Fibroblast of the conjunctiva (primary cell): ENCODE data around the gene MICALL2.

Experiments
- DNase-seq: peaks from one replicate; pipeline ENCODE4 v3.0.0-alpha.2; 2010; ENCODE audit warnings: low read depth

Gene MICALL2

DNA sequence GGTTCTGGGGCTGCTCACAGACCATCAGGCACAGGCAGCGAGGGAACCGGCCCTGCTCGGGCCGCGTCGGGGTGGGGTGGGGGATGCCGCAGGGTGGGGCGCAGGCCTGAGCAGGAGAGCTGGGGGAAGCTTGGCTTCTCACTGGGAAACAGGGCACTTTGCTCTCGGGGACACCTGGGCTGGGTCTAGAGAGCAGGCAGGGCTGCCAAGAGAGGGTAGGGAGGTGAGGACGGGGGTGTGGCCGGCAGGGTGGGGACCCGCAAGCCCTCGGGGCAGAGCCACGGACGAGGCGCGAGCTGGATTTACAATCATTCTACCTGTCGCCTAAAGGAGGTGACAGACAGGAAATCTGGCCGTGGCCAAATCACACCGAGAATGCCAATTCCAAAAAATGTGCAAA, 33.9 kb upstream of the MICALL2 start:
- DNase-seq, result no peak

DNA sequence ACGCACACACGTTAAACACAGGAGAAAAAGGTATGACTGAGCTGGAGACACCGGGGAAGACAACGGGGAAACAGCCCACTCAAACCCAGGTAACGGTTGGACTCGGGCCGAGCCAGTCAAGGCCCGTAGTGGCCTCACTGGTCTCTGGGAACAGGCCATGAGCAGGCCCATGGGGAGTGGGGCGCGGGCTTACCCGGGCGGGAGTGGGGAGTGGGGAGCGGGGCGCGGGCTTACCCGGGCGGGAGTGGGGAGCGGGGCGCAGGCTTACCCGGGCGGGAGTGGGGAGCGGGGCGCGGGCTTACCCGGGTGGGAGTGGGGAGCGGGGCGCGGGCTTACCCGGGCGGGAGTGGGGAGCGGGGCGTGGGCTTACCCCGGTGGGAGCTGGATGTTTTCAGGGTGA, 33.4 kb upstream of the MICALL2 start:
- DNase-seq, result no peak

DNA sequence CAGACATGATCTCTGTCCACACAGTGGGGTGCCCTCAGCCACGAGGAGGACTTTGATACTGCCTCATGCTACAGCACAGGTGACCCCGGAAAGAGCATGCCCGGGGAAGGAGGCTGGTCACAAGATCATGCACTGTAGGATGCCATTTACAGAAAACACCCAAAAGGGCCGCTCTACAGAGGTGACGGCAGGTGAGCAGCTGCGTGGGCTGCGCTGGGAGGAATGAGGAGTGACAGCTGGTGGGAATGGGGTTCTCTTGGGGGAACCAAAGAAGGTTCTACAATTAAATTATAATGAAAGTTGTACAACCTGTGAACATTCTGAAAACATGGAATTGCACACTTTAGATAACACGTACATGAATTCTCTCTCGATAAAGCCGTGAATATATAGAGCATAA, 33.0 kb upstream of the MICALL2 start:
- no peak for DNase-seq

DNA sequence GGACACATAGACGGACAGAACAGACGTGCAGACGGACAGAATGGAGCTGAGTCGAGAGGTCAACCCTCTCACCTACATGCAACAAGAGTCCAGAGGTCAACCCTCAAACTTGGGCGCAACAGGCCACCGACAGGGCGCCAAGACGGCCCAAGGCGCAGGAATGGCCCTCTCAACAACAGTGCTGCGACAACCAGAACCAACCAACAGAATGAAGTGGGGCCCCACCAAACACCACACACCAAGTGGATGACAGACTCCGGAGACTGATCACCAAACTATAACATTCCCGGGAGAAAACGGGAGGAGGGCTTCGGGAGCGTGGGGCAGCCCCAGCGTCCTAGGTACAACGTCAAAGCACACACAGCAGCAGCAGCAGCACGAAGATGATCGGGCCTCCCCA, 31.6 kb upstream of the MICALL2 start:
- no peak for DNase-seq

DNA sequence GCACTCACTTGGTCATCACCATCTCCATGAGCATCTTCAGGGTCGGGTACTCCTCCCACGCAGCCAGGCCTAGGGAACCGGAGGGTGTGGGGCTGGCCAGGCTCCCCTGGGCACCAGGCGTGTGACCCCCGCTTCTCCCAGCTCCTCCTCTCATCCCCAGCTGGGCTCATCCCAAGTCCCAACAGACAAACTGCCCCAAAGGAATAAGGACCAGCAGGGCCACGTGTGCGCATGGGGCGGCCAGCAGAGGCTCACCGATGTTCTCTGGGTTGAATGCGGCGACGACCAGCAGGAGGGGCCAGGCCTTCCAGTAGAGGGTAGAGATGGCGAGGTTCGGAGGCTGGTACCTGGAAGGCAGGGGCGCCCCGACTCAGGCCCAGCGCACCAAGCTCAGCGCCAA, 30.1 kb upstream of the MICALL2 start:
- DNase-seq, result no peak

DNA sequence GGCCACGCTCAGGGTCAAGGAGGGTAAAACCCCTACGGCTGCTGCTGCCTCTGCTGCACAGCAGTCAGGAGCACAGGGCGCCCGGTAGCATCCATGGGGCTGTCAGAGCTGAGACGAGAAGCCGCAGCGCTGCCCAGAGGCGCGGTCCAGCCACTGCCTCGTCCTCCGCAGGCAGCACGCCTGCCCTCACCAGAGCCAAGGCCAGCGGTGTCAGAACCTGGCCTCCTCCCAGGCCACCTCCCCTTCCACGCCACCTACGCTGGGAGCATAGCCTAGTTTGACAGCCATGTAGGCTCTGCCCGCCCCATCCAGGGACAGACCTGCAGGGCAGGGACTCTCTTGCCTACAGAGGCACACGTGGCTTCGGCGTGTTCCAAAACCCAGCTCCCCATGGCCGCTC, 28.7 kb upstream of the MICALL2 start:
- no peak for DNase-seq

DNA sequence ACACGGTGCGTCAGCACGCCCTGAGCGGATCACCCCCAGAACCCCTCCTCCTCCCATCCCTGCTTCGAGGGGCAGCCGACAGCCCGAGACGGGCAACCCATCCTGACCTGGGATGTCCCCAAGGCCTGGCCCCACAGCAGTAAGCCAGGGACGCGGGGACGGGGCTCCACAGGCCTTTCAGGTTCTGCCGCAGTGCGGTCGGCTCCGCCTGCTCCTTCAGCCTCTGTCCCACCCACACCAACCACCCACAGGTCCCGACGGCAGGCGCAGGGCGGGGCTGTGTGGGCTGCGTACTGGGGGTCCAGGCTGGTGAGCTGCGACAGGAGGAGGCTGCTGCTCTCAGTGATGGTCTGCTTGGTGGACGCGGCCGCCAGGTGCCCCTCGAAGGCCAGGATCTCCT, 28.2 kb upstream of the MICALL2 start:
- DNase-seq, result no peak

DNA sequence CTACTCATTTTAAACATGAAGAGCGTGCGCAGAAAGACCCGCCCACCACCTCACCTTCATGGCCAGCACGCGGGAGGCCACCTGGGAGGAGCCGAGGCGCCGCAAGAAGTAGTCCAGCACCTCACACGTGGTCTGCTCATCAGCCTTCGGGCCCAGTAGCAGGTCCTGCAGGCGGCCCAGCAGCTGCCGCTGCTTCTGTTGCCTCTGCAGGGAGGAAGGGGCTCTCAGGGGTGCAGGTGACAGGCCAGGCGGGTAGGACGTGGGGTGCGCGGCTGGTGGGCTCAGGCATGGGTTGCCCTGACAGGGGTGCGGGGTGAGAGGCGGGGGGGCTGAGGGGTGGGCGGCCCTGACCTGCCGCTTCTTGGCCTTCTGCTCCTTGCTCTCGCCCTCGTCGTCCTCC, 27.3 kb upstream of the MICALL2 start:
- DNase-seq, result no peak

DNA sequence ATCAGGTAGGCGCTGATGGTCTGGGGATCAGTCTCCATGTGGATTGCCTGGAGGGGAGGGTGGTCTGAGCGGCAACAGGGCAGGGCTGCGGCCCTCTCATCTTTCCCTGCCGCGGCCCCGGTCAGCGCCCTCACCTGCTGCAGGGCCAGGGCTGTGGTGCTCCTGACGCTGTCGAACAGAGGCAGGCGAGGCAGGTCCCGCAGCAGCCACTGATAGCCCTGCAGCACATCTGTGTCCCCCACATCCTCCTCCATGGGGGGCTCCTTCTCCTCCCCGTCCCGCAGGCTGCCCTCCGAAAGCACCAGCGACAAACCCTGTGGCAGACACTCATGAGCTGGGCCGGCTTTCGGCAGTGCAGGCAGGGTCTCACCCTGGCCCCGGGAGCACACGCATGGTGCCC, 25.9 kb upstream of the MICALL2 start:
- no peak for DNase-seq

DNA sequence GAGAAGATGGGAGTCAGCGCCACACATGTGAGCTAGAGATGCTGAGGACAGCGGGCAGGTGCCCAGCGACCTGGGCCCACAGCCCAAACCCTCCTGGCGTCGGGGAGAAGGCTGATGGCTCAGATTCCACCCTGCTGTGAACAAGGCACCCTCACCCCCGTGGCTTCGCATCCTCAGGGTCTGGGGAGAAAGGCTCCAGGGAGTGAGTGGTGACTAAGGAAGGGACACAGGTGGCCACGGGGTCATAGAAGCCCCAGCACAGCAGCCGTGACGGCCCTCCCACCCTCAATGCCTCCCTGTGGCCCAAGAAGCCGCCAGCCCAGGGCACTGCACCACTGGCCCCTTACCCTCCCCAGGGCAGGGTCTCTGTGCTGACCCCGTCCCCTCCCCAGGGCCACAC, 25.3 kb upstream of the MICALL2 start:
- no peak for DNase-seq

DNA sequence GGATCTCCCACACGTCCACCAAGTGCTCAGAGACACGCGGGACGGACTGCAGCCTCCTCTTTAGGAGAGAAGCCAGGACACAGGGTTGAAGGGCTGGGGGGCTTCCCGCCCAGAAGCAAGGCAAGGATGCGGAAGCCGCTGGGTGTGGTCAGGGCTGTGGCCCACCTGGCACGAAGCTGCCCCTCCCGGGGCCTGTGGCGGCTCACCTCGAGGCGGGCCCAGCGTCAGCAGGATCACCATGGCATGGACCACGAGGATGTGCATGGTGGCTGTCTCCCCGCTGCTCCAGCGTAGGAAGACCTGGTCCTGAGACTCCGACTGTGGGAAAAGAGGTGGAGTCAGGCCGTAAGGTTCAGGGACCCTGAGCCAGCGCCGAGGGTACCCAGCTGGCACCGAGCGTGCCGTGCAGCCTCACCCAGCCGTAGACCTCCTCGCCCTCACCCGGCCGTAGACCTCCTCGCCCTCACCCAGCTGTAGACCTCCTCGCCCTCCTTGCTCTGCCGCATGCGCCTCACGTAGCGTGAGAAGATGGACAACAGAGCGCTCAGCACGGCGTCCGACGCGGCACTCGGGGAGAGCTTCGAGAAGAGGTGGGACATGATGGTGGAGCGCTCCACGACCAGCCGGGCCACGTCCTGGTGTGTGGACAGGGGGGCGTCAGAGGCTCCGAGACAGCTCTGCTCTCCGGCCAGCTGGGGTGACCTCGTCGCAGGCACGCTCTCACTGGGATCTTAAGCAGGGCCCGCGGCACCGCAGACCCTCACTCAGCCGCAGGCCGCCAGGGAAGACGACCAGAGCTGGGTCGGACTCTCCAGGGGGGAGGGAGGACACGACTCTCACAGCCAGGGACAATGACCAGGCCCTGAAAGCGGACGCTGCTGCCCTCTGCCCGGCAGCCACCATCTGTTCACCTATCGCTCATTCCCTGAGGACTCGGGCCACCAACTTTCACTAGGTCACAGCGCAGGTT, 24.6 kb upstream of the MICALL2 start:
- DNase-seq, result no peak

DNA sequence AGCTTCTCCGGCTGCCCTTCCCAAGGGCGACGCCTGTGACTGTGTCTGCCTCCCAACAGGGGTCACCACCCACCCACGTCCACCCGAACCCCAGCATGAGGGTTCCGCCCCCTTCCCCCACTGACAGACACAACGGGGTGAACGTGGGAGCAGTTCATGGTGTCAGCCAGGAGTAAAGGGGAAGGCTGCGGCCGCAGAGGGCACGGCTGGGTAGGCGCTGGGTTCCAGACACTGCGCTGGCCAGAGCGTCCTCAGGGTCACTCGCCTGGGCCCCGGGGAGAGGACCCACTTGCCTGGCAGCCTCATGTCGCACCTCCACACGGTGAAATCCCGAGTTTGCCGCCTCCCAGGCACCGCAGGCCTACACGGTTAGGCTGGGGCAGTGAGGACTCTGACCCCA, 23.8 kb upstream of the MICALL2 start:
- no peak for DNase-seq

DNA sequence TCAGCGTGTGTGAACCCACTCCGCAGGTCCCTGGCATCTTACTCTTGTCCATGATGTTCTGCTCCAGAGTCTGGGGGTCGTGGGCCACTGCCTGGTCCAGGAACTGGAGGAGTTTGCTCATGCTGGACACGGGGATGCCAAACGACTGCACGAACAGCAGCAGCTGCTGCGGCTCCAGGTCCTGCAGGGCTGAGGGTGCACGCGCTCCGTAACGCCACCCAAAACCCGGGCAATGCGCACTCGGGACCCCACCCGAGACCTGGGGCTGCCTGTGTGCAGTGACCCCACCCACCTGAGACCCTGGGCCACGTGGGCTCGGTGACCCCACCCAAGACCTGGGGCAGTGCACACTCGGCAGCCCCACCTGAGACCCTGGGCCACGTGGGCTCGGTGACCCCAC, 22.0 kb upstream of the MICALL2 start:
- DNase-seq, result no peak

DNA sequence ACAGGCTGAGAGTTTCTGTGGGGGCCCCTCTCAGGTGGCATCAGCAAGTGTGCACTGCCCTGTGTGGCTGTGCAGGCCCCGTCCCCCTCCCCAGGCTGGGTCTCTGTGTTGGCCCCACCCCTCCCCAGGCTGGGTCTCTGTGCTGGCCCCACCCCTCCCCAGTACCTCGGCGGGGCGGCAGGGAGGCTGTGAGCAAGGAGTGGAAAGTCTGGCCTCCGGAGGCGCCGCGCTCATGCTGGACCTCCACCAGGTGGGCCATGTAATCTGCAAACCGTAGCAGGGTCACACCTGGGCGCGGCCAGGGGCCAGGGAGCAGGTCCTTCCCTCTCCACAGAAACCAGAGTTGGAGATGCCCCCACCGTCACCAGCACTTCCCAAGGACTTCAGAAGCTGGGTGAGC, 21.4 kb upstream of the MICALL2 start:
- DNase-seq, result no peak

DNA sequence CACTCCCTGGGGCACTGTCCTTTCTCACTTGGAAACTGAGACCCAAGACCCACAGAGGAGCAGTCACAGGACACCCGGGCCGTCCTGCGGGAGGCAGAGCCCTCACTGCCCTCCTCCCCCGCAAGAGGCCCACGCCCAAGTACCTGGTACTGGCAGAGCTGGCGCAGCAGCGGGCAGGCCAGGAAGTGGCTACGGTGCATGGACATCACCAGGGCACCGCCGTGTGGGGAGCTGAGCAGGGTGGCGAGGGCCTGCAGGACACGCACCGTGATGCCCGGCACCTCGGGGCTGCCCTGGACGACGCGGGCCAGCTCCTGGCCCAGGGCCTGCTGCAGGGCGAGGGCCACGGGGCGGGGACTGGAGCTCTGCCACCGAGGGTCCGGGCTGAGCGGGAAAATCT, 20.0 kb upstream of the MICALL2 start:
- DNase-seq, result no peak

DNA sequence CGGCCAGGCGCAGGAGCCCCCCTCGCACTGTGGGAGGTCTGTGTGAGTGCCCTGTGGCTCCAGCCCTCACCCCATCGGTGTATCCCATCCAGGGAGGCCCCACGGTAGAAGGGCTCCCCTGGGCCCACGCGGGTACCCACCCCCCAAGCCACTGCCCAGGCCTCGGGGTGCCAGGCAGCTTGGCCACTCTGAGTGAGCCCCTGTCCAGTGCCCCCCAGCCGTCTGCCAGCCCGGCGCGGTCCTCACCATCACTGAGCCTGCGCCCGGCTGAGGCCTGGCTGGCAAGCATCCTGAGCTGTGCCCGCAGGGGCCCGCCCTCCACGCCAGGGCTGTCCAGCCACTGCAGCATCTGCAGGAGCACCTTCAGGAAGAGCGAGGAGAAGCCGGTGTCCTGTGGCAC, 19.2 kb upstream of the MICALL2 start:
- DNase-seq, result no peak

DNA sequence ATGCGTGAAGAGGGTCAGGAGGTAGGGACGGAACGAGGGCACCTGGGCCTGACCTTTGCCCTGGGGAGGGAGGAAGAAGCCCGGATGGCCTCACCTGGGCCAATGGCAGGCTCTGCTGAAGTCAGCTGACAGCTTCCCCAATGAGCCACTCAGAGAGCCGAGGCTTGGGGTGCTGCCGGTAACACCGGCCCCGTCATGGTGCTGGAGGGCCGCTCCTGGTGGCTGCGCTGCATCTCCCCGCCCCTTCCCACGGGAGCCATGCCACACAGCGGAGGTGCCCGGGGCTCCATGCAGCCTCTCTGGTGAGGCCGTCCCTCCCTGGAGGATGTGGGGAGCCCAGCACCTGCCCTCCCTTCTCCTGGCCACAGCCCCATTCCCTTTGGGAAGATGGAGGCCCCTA, 17.6 kb upstream of the MICALL2 start:
- DNase-seq, result no peak

DNA sequence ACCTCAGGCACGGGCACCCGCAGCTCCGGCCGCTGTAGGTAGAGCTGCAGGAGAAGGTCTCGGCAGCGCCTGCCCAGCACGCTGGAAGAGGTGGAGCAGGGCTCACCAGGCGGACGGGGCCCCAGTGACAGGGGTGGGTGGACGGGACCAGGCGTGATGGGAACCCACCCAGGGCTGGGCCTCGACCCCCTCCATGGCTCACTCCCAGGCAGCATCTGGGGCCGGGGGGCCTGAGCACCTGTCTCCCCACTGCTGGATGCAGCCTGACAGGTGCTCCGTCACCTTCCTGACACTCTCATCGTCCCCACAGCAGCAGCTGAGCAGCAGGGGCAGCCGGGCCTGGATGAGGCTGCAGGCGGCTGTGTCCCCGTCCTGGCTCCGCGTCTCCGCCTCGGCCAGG, 16.7 kb upstream of the MICALL2 start:
- no peak for DNase-seq

DNA sequence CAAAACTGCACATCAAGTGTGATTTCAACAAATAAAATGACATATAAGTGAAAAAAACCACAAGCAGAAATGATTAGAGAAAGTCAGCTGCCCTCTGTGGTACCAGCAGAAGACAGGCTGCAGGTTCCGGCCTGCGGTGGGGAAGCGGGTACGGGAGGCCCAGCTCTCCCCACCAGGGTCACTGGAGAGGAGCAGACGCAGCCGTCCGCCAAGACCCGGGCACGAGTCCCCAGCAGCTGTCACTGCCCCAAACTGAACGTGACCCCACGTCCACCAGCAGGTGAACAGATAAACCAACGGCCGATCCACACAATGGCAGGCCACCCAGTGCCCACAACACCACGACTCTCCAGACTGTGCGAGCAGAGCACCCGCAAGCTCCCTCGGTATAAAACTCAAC, 16.1 kb upstream of the MICALL2 start:
- DNase-seq, result no peak

DNA sequence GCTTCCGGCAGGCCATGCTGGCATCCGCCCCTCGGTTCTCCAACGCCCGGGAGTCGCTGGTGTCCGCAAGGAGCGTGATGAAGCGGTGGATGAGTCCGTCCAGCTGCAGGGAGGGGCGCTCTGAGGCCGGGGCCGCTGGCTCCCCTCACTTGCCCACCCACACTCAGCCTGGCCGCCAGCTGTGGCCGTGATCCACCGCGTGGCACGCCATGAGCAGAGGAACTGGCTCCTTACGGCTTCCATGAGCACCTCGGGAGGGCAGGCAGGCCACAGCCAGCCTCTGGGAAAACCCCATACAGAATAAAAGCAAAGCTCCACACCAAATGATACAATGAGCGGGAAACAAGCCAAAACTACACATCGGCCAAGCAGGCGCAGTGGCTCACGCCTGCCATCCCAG, 15.5 kb upstream of the MICALL2 start:
- no peak for DNase-seq

DNA sequence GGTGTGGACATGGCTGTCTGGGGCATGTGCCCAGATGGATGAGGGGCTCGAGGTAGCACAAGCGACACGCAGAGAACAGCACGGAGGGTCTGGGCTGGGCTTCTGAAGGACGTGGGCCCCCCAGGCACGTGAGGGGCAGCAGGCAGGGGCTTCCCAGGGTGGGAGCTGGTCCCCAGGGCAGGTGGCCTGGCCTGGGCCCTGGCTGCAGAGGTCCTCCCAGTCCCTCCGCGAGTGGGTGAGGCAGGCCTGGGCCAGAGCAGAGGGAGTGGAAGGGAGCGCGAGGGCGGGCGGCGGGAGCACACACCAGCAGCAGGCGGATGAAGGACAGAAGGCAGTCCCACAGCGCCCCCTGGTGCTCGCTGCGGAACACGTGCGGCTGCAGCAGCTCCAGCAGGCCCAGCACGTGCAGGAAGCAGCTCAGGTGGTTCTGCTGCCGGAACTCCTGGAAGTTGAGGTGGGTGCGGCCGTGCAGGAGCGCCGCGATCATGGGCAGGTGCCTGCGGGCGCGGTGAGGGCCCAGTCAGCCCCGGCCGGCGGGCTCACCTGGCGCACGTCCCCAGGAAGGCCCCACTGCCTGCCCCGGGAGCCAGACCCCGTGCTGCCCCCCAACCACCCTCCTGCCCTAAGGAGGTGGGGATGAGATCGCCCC, 14.7 kb upstream of the MICALL2 start:
- DNase-seq, result peak; percentile 75

DNA sequence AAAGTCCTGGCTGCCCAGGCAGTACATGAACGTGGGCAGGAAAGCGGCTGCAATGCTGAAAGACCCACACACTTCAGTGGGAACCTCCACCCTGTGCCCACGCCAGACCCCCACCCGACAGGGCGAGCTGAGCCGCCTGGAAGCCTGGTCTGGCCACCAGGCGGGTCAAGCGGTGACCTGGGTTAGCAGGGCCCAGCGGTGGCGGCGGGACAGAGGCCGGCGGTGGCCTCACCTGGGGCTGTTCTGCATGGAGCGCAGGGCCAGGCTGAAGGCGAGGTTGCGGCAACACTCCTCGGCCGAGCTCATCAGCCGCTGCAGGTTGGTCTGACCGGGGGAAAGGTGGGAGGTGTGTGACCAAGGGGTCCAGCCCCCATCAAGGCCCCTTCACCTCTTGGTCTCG, 11.6 kb upstream of the MICALL2 start:
- no peak for DNase-seq

DNA sequence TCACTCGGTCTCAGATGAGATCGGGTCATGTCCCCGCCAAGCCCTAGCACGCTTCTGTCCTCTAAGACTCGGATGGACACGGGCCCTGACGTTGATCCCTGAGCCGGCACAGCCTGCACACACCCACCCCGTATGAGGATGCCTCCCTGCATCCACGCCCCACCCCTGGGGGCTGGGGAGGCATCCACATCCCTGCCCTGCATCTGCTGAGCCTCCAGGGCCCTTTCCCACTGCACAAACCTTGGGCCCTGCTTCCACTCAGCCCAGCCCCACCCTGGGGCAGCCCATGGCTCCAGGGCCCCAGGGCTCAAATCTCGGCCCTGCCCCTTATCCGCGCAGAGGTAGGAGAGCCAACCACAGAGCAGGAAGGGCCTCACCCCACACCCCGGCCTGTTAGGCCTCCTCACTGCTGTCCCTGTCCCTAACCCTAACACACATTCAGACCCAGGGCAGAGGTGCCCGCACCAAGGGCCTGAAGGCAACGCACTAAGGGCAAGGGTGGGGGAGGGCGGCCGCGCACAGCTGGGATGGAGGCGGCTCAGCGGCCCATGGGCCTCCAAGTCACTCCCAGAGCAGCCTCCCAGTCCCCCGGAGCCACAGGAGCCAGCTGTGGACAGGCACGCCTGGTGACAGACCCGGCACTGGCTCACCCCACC, 9.5 kb upstream of the MICALL2 start:
- no peak for DNase-seq
